MV-4-11 (cell line): Measurements from ENCODE around the gene TTLL5.
"Not testable (repeated sequence)": the region's sequence is repeated elsewhere in the genome, so short reads cannot be mapped to it uniquely, and the experiment has no call there.

ENCODE experiments used
- DNase-seq: peaks from one replicate; lab custom pipeline; 2025; lab: John Stamatoyannopoulos, UW

The TTLL5 gene

GRCh38 chr14:75648066-75648838 lies 12.8 kb upstream of the TTLL5 start:
- peak; percentile 2 for DNase-seq

DNA sequence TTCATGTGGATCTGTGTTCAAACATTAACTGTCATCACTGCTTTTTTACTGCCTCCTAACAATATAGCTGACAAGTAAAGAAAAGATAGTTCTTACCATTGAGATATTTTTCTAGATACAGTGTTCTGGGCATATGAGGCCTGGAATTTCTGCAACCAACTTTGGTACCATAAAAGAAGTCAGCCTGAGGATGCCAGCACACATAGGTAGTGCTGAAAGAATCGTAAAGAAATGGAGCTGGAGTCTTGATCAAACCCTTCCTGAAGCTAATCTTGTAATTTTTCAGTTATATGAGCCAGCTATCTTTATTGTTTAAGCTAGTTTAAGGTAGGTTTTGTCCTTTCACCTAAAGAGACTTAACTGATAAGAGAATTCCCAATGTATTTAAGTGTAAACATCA lies 11.7 kb upstream of the TTLL5 start:
- DNase-seq: no peak

DNA sequence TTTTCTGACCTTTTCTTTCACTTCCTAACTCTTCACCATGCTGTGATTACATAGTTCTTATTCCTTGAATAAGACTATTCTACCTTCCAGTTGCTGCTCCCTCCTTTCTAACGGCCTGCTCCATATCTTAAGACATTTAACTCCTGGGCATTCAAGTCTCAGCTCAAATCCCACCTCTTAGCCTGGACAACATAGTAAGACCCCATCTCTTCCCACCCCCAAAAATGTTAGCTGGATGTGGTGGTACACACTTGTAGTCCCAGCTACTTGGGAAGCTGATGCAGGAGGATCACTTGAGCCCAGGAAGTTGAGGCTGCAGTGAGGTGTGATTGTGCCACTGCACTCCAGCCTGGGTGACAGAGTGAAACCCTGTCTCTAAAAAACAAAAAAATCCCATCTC lies 11.3 kb upstream of the TTLL5 start:
- no peak for DNase-seq

GRCh38 chr14:75650253-75651058 lies 10.6 kb upstream of the TTLL5 start:
- no peak for DNase-seq

GRCh38 chr14:75653563-75653962 lies 7.5 kb upstream of the TTLL5 start:
- no peak for DNase-seq

DNA sequence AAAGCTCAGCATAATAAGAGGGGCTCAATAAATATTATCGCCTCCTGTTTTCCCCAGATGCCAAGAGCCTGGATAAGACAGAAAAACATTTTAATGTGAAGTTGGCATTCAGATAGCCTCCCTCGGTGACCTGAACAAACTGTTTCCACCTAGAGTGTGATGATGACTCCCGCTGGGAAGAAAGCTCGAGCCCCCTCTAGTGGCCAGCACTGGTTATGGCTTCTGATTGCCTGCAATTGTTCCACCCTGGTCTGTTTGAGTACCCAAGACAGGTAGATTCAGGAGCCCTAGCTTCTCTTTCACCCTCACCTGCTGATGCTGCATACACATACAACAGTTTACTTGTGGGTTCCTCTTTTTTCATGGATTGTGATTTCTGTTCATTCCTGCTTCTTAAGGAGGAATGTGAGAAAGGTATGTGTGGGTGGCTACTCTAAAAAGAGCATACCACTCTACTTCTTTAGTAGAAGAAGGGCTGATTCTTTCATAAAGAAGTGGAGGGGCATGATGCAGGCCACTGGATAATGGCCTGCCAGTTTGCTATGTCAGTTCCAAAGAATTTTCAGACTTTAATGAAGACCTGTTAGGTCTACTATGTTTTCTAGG lies 6.8 kb upstream of the TTLL5 start:
- peak; percentile 42 for DNase-seq

DNA sequence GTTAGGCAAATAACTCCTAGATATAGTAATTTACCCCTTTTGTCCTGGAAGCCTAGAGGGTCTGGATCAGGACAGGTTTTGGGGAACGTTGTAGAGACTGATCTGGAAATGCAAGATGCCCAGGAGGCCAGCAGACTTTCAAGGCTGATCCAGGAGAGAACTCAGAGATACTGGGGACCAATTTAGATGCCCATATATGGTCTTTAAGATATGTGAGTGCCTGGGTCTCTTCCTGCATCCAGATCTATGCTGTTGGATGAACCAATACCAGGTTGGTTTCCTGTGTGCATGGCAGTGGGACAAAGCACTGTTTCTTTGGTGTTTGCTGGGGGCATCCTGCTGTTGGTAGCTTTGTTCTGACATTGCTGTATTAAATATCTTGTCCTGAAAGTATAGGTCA lies 5.8 kb upstream of the TTLL5 start:
- no peak for DNase-seq

- DNase-seq: no peak
Observed at GRCh38 chr14:75657331-75657730, 3.7 kb upstream of the TTLL5 start.

DNA sequence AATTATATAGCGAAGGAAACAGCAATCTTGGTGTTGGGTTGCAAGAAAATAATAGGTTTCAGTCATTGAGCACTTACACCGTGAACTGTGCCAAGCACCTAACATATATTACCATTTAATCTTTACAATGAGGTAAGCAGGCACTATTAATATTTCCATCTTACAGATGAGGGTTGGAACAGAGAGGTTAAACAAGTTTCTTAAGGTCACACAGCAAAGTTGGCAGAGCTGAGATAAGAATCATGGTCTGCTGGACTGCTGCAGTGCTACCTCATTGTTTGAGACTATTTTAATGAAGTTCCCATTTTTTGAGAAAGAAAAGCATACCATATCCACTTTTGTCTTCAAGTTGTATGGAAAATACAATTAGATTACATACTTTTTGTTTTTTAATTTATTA lies 2.1 kb upstream of the TTLL5 start:
- no peak for DNase-seq

DNA sequence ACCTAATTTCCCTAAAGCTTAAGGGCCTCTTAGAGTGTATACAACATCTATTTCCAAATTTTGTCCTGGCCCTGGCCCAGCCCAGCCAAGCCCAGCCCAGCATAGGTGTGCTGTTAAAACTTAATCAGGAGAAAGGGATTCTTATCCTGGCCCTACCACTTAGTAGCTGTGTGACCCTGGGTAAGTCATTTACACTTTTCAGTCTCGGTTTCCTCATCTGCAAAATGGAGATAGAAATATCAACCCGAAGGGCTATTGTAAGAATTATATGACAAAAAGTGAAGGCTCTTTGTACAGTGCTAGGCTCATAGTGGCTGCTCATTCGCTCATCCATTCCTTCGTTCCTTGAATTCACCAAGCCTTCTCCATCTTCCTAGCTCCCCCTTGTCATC lies 812 bp upstream of the TTLL5 start:
- no peak for DNase-seq

DNA sequence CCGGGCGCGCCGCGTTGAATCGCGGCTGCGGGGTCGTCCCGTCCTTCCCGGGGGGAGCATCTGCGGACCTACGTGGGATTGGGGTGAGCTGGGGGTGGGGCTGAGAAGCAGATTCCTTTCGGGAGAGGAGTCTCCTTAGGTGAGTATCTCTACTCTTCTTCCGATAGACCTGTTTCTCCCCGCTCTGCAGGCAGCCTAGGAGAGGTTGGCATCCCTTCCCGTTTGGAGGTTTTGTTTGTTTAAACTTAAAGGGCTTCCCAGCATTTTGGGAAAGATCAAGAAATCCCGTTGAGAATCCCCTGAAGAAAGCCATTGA lies 411 bp downstream of the TTLL5 start:
- no peak for DNase-seq

DNA sequence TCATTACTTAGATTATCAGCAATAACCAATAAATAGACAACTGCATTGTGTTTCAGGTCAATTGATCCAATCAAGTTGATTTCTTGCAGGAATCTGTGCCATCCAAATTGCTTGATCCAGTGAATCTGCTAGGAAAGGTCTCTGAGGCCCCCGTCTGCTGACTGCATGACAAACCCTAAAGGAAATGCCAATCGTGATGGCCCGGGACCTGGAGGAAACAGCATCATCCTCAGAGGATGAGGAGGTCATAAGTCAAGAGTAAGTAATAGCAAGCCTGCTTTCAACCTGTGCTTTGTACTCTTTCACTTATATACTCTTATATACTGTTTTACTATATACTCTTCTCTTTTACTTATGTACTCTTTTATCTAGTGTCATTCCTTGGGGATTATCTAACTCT lies 1.9 kb downstream of the TTLL5 start:
- DNase-seq: no peak

DNA sequence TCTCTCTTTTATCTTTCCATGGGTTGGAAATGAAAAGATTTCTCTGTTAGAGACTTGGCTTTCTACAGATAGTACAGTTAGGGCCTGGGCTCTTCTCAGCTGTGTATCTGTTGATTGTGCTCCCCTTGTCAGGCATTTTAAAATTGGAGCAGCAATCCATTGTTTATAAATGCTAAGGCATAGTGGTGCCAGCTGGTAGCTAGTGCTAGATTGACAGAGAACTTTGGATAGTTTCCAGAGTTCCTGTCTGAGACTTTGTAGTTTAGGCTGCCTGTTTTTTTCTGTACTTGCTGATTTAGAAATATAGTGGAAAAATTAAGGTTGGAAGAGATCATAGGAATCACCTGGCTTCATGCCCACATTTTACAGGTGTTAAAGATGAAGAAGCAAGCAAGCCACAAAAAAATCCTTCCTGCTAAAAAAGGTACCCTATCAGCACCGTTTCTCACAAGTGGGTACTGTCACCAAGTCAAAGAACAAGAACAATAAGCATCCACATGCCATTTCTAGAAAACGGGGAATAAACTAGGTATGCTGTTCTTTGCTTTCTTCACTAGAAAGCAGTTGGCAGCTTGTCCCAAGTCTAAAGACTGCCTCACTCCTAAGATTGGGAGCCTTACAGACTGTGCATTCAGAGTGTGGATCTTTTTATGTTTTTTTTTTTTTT lies 6.2 kb downstream of the TTLL5 start:
- no peak for DNase-seq

DNA sequence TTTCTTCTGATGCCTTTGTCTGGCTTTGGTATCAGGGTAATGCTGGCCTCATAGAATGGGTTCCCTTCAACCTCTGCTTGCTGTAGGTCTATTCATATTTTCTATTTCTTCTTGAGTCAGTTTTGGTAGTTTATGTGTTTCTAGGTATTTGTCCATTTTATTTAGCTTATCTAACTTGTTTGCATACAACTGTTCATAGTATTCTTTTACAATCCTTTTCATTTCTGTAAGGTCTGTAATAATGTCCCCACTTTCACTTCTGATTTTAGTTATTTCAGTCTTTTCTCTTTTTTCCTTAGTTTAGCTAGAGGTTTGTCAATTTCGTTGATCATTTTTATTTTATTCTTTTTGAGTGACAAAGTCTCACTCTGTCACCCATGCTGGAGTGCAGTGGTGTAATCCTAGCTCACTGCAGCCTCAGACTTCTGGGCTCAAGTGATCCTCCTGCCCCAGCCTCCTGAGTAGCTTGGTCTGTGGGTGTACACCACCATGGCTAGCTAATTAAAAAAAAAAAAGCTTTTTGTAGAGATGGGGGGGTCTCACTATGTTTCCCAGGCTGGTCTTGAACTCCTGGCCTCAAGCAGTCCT lies 11.7 kb downstream of the TTLL5 start:
- no peak for DNase-seq

- DNase-seq: no peak
Observed at GRCh38 chr14:75673345-75674035, 12.4 kb downstream of the TTLL5 start.

DNA sequence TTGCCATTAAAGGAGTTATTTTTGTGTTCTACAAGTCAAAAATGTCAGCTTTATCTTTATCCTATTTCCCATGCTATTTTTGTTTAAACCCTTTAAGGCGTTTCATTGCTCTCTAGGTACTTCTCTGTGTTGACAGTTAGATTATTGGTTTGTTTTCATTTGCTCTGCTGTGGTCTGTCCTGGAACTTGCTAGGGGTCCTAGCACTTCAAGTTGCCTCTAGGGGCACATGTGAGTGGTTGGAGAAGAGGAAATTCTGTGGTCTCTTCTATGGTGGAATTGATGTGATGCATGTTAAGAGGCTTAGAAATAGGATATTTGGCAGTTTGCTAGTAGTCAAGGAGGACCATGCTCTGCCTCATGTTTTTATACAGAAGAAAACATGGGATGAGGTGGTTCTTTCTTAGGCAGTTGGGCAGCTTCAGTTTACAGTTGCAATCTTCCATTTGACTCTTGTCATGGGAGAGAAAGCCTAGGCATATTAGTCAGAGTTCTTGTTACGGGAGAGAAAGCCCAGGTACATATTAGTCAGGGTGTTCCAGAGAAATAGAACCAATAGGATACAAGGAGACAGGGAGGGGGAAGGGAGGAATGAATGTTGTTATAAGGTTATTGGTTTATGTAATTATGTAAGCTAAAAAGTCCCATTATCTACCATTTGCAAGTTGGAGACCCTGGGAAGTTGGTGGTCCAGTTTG lies 14.4 kb downstream of the TTLL5 start:
- DNase-seq: peak; percentile 10

DNA sequence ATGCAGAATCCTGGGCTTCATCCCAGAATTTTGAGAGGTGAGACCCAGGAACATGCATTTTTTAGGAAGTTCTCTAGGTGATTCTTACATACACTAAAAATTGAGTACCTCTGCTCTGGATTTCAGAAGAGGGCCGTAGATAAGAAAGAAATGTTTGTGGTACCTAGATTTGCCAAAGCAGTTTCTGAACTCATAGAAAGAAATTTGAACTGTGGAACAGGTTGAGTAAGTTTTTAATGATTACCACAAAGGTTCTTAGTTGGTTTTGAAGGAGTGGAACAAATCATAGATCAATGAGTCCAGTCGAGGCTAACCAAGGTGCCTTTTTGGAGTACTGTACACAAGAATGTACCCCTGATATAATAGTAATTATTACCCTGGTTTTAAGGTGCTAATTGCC lies 24.9 kb downstream of the TTLL5 start:
- DNase-seq: no peak

GRCh38 chr14:75689012-75689411 lies 28.0 kb downstream of the TTLL5 start:
- DNase-seq: no peak

- DNase-seq: no peak
Observed at GRCh38 chr14:75690010-75690409, 29.0 kb downstream of the TTLL5 start.

DNA sequence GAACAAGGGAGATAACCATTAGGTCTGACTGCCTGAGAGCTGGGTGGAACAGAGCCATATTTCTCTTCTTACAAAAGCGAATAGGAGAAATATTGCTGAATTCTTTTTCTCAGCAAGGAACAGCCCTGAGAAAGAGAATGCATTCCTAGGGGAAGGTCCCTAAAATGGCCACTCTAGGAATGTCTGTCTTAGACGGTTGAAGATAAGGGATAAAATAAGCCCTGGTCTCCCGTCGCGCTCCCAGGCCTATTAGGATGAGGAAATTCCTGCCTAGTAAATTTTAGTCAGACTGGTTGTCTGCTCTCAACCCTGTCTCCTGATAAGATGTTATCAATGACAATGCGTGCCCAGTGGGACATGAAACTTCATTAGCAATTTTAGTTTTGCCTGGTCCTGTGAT lies 34.0 kb downstream of the TTLL5 start:
- DNase-seq: not testable (repeated sequence)

DNA sequence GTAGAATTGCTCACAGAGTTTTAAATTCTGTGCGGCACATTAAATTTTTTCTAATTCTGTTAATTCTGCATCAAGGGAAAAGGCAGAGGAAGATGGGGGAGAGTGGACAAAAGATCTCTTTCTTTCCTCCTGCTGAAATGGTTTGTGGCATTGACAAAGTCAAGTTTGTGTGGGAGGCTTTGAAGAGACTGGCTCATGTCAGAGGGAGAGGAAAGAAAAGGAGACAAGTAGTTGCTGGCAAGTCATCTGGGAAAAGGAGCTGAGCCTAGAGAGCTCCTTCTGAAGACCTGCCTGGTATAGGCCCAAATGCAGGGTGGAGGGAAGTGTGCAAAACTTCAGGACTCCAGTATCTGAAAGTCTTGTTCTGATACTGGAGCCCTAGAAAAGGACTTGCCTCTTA lies 36.3 kb downstream of the TTLL5 start:
- no peak for DNase-seq
